ENCODE data around the gene GRIA4.

Gene GRIA4

DNA sequence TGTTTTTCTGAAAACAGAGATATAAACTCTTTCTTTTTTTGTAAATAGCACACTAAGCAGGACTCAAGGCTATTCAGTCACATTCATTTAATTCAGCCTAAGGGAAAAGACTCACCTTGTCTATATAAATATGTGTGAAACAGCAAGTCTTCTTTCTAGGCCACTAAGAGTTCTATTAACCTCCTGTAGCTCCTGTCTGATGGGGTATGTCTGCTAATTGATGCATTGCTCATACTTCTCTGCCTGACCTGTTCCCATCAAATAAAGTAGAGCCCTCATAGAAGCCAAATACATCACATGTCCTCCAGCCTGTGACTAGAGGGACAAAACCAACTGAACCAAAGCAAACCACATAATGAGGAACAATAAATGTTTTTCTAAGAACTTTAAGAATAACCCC, 344.0 kb downstream of the GRIA4 start:
- TF ChIP-seq, protein P1, sequence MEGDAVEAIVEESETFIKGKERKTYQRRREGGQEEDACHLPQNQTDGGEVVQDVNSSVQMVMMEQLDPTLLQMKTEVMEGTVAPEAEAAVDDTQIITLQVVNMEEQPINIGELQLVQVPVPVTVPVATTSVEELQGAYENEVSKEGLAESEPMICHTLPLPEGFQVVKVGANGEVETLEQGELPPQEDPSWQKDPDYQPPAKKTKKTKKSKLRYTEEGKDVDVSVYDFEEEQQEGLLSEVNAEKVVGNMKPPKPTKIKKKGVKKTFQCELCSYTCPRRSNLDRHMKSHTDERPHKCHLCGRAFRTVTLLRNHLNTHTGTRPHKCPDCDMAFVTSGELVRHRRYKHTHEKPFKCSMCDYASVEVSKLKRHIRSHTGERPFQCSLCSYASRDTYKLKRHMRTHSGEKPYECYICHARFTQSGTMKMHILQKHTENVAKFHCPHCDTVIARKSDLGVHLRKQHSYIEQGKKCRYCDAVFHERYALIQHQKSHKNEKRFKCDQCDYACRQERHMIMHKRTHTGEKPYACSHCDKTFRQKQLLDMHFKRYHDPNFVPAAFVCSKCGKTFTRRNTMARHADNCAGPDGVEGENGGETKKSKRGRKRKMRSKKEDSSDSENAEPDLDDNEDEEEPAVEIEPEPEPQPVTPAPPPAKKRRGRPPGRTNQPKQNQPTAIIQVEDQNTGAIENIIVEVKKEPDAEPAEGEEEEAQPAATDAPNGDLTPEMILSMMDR (IDR thresholded peaks at IDR 0.05; ENCODE audit: extremely low read depth, missing control alignments) = no peak
- DNase-seq (ENCODE audit: low spot score) = no peak

DNA sequence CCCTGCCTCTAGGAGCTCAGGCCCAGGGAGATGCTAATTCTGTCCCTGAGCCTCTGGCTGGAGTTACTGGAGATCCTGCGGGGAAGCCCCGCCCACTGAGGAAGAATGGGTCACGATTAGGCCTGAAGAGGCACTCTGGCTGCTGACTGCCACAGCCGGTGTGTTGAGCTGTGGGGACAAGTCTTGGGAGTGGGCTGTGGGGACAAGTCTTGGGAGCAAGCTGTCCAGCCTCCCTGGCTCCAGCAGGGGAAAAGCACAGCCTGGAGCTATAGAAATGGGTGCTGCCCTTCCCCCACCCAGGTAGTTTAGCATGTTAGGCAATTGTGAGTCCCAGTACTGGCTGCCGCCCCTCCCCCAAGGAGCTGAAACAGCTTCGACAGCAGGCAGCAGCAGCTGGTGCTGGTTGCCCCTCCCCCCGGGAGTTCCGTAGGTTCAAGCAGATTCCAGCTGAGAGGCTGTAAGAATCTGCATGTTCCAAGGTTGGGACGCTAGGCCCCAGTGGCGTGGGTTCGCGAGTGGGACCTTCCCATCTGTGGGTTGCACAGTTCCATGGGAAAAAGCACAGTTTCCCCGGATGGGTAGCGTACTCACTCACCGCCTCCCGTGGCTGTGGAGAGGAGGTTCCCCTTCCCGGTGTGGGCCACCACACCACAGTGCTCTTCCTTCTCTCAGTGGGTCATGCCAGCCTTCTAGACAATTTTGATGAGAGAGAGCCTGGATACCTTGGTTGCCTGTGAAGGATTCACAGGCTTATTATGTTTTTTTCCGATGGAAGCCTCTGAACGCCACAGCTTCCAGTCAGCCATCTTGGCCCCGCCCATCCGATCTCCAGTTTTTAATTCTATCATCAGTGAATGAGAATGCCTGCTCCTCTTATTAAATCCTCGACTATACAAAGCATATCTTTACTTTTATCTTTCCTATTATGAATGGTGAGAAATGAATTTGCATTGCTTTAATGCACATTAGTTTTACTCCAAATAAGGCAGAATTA, 350.7 kb downstream of the GRIA4 start:
- TF ChIP-seq, protein P1 (IDR thresholded peaks at IDR 0.05; ENCODE audit: extremely low read depth, missing control alignments) = no peak
- DNase-seq (ENCODE audit: low spot score) = no peak

DNA sequence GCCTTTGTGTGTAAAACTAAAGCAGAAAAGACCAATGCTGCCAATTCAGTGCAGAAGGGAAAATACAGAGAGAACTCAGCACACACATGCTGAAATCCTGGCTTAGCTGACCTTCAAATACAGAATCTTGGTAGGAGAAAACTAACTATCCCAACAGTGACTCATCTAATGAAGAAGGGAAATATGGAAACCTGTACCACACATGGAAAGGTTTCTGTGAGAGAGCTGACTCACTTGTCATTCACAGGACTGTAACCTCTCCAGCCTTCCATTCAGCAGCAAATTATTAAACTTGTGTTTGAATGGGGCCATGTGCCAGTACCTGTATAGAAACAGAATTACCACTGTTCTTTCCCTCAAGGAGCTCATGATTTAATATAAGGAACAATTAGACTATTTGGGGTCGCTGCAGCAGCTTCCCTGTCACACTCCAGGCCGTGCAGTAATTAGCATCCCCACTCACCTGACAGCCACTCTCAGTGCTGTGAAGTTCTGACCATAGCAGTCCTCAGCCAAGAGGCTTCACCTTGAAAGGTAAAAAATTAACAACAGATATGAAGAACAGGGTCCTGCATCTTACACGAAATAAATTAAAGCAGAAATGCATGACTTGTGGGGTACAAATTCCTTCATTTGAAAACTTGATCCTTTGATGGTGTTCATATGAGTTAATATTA, 358.3 kb downstream of the GRIA4 start:
- TF ChIP-seq, protein P1 (IDR thresholded peaks at IDR 0.05; ENCODE audit: extremely low read depth, missing control alignments) = no peak
- DNase-seq (ENCODE audit: low spot score) = no peak

DNA sequence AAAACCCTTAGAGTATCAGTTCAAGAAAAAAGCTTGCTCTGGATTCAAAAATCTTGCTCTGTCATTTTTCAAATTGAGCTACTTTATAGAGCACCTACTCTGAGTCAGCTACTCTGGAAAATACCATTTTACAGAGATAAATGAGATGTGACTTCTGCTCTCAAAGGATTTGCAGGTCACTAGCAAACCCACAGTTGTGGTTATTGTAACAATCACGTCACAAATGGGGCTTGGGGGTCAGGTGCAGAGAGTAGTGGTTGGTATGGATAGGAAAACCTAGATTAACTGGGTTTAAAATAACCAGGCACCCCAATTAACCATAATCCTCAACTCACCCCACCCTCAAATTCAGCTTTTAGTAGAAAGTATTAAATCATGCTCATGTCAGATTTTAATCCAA, 359.9 kb downstream of the GRIA4 start:
- TF ChIP-seq, protein P1 (IDR thresholded peaks at IDR 0.05; ENCODE audit: extremely low read depth, missing control alignments) = no peak
- no peak for DNase-seq (ENCODE audit: low spot score)

DNA sequence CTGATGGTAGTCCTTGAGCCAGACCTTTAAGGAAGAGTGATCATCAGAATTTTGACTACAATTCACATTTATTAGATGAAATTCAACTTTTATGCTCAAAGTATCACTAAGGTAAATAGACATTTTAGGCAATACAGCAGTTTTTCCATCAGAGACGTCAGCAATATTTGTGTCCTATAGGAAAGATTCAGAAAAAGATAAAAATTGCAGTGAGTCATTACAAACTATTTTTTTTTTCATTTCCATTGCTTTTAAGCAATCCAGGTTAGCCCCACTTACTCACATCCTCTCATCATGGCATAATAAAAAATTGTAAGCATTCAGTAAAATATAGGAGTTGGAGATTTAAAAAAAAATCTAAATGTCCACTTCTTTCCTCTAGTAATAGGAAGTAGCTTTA, 365.3 kb downstream of the GRIA4 start:
- TF ChIP-seq, protein P1 (IDR thresholded peaks at IDR 0.05; ENCODE audit: extremely low read depth, missing control alignments) = no peak
- no peak for DNase-seq (ENCODE audit: low spot score)

DNA sequence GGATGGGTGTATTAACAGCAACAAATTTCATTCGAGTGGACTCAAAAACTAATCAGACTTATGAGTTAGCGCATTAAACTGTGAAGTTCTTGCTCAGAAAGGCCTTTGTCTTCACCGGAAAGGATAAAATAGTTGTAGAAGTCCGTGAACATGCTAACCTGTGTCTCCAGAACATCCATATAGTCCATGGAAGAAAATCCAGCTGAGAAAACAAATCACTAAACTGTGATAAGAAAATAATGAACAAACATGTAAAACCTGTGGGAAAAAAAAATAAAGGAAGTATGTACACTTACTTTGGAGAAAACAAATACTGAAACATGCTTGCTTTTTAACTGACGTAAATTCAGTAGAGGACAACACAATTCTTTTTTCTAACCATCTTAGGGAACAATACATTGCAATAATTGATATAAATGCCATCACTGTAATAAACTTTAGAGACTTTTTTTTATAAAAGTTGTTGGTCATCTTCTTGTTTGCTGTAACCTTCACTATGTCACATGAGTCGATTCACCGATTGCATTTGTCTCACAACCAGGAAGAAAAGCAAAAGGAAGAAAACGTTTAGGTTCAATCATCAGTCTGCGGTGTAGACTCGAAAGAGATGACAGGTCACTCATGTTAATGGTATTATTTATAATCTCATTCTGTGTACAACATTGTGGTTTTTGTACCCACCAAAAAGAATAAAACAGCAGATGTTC, 370.3 kb downstream of the GRIA4 start:
- DNase-seq (ENCODE audit: low spot score) = no peak
- TF ChIP-seq, protein P1 (IDR thresholded peaks at IDR 0.05; ENCODE audit: extremely low read depth, missing control alignments) = no peak

All from GM20000 (cell line).